Measurements from ENCODE around the gene ZNF407.

Gene ZNF407

GRCh38 chr18:74631623-74632350, 34.1 kb downstream of the ZNF407 start:
- peak; percentile 32 for DNase-seq

DNA sequence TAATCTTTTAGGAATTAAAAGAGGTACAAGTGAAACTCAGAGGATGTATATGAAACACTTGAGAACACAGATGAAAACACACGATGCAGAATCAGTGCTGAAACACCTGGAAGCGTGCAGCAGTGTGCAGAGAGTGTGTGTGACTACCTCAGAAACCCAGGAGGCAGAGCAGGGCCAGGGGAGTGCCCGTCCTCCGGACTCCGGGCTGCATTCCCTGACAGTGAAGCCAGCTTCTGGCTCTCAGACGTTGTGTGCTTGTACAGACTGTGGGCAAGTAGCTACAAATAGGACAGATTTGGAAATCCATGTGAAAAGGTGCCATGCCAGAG, 34.6 kb downstream of the ZNF407 start:
- no peak for DNase-seq

- DNase-seq = no peak
Observed at GRCh38 chr18:74632856-74633255, 35.2 kb downstream of the ZNF407 start.

GRCh38 chr18:74633652-74634352, 36.1 kb downstream of the ZNF407 start:
- DNase-seq = no peak

DNA sequence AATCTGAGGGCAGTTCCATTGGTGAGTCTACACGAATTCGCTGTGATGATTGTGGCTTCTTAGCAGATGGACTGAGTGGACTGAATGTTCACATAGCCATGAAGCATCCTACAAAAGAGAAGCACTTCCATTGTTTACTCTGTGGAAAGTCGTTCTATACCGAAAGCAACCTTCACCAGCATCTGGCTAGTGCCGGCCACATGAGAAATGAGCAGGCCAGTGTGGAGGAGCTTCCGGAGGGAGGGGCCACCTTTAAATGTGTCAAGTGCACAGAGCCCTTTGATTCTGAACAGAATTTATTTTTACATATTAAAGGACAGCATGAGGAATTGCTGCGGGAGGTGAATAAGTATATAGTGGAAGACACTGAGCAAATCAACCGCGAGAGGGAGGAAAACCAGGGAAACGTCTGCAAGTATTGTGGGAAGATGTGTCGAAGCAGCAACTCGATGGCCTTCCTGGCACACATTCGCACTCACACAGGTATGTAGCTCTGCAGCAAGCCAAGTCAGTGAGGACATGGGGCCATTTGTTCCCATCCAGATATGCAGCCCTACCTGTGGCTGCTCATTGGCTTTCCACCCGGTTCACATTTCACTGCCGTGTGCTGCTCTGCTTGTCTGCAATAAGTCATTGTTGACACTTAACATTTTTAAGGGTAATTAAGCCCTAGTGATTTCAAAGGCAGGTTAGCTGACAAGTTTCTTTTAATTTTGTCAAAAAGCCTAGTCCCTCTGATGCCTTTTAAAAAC, 37.7 kb downstream of the ZNF407 start:
- DNase-seq = no peak

DNA sequence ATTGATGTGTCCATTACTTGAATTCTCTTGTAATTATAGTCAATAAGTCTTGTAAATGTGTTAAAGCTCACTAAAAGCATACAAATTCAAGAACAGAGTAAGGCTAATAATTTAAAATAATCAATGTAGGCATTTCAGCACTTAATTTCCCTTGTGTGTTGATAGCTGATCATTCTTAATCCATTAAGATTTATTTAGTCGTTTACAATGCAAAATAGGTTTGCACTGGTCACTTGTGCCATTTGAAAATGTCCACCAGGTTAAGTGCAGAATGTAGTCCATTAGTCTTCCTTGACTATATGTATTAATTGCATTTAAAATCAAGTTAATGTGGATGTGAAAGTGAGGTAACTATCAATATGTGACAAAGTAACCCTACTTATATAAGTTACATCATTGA, 39.4 kb downstream of the ZNF407 start:
- no peak for DNase-seq

DNA sequence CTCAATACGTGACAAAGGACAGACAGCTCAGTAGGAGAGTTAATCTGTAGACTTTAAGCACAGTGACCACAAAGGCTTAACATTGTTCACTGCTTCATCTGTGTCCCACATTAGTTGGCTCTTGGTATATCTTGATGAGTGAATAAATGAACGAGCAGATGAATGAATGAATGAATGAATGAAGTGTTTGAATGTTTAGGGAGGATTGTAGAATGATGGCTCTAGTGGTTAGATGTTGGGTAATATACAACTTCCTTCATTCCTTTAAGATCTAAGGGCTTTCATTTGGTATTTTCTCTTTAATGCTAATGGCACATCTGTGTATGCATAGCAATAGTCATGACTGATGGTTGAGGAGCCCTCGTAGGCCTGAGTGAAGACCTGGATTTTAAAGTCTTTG, 40.5 kb downstream of the ZNF407 start:
- DNase-seq = no peak

DNA sequence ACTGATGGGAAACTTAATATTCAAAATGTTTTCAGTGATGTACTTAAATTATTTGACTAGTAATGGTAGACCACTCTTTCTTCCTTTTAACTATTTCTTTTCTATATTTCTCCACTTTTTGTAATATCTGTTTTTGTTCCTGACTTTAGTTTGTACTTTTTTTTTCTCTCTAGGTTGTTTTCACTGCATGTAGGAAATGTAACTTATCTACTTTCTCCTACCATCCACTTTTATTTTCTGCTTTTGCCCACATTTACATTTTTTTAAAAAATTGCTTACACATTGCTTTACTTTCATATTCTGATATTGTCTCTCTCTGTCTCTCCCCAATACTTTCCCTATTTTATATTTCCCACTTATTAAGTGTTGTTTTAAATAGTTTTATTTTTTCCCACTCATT, 47.0 kb downstream of the ZNF407 start:
- no peak for DNase-seq

DNA sequence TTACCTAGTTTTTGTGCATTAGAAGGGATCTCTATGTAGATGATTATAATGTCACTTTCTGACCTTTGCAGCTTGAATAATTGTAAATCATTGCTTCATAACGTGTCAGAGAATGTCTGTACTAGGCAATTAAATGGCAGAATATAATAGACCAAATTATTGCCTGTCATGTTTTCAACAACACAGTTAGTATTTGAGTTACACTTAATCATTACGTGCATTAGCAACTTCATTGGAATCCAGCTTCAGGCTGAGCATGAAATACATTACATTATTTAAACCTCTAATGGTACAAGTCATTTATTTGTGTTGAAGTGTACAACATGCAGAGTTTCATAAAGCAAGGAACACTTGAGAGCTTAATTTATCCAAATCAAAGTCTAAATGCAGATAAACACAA, 48.0 kb downstream of the ZNF407 start:
- no peak for DNase-seq

DNA sequence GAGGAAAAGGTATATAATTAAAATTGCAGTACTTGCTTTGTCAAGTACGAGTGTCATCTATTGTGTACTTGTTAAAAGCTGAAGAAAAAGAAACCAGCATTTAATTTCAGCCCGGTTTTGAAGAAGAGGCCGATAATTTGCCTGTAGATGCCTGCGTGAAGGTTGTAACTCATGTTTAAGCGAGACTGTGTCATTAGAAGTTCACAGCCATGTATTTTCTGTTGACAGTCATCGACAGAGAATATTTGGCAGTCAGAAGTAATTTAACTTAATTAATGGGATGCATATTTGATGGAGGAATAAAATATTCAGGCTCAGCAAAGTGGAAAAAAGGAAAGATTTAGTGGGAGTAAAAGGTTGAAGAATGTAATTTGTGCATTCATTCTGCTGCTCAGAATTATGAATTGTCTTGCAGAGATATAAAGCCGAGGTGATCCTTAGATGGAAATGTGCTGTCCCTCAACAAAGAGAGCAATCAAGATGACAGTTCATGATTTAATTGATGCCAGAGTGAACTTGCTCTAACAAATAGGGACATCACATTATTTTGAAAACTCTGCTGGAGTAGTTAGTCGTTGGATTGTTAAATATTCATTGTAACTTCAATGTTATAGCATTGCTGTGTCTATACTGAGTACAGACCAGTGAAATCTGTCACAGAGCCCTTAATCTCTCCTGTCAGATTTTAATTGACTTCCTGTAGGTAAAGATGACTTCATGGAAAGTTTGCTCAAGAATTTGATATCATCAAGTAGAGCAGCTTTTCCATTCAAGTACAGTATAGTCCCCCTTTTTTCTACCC, 53.9 kb downstream of the ZNF407 start:
- no peak for DNase-seq

DNA sequence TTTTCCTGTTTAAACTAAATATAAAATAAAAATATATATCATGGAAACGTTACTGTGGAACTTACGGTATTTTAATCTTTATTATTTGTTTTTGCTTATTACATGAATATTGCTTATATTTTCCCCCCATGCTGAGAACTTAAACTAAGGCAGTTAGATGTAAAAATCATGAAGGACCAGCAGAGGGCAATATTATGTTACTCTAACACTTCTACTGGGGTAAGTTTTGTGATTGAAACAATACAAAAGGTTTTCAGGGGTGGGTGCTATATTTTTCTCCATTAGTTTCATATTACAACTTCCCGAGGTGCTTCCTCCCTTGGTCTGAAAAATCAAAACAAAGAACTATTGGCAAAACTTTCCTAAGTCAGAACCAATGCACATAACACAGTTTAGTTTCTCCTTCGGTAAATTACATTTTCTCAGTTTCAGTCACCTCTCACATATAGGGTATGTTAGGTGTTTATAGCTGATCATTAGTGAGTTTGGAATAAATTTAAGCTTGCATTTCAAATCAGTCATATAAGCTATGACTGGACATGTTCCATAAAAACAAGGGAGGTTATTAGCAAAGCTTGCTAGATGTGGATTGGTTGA, 54.8 kb downstream of the ZNF407 start:
- DNase-seq = peak; percentile 53

DNA sequence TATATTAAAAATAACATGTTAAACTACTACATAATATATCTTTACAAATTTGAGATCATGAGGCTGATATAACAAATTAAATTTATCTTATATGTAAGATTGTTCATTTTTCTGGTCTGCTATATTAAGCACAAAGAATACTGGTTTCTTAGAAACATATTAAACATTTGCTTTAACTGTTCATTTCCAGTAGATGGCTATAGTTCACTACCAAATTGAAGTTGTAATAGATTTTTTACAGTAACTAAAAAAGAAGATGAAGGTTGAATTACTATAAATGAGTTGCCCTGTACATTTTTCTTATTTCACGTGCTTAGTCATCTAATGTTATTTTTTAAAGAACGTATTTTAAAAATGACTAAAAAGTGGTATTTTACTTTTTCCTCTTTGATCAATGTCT, 57.0 kb downstream of the ZNF407 start:
- DNase-seq = peak; percentile 6

- DNase-seq = no peak
Observed at GRCh38 chr18:74661008-74661407, 63.3 kb downstream of the ZNF407 start.

DNA sequence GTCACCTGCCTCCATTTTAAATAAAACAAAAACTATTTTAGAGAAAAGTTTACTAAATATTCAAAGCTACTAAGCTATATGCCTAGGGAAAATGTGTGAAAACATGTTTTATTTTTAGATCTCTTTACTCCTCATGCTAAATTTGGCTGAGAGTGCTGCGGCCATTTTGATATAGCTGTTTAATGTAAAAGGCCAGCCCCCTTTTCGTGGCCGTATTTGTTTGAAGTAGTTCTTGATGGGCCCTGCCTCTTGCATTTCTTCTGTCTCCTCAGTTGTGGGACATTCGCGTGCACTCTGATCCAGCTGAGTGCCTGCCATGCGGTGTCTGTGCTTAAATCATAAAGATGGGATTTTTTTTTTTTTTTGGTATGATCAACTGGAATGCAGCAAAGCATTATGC, 64.0 kb downstream of the ZNF407 start:
- no peak for DNase-seq

DNA sequence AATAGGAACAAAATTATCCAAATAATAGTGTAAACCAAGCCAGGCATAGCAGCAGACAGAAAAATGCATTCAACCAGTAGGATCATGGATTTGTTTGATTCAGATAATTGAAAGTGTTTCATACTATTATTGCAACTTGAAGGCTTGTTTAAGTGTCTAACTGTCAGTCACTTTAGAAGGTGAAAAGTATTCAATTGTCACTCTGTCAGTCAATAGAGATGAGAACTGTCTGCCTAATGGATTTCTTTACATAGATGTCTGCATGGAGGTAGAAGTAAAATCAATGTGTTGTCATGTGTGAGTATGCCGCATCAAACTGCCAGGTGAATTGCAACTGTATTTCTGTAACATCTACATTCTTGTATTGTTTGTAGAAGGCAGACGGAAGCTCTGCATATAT, 65.0 kb downstream of the ZNF407 start:
- no peak for DNase-seq

DNA sequence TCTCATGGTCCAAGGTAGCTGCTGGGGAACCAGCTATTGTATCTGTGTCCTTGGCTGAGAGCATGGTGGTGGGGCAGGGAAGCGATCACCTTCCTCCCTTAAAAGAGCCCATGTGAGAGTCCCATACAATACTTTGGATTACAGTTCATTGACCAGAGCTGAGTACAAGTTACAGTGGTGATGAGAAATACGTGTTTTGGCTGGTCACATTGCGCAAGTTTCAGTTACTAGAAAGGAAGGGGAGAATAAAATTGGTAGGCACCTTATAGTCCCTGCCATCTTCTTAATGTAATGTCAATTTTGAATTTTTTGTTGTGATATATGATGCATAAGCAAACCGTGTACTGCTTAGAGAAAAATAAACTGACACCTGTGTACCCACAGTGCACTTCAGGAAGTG, 67.7 kb downstream of the ZNF407 start:
- no peak for DNase-seq

- no peak for DNase-seq
Observed at GRCh38 chr18:74665905-74666304, 68.2 kb downstream of the ZNF407 start.

GRCh38 chr18:74669136-74669798, 71.6 kb downstream of the ZNF407 start:
- DNase-seq = no peak

GRCh38 chr18:74672371-74672770, 74.7 kb downstream of the ZNF407 start:
- DNase-seq = no peak

GRCh38 chr18:74674487-74674886, 76.8 kb downstream of the ZNF407 start:
- no peak for DNase-seq

- DNase-seq = no peak
Observed at GRCh38 chr18:74679006-74679678, 81.5 kb downstream of the ZNF407 start.

- DNase-seq = no peak
Observed at GRCh38 chr18:74679679-74680076, 82.0 kb downstream of the ZNF407 start.

Data from hematopoietic multipotent progenitor cell treated with erythropoietin and hydrocortisone succinate and interleukin-3 and kit ligand, for 8 days (in vitro differentiated cells).